GM18526 (cell line): ENCODE results near the gene C8G.

ENCODE experiments used
- POLR2A ChIP-seq: IDR thresholded peaks from 3 replicates; pipeline ENCODE4 v1.6.1; 2011; ENCODE audit not compliant: insufficient read length; ENCODE audit errors: extremely low read depth

C8G gene

DNA sequence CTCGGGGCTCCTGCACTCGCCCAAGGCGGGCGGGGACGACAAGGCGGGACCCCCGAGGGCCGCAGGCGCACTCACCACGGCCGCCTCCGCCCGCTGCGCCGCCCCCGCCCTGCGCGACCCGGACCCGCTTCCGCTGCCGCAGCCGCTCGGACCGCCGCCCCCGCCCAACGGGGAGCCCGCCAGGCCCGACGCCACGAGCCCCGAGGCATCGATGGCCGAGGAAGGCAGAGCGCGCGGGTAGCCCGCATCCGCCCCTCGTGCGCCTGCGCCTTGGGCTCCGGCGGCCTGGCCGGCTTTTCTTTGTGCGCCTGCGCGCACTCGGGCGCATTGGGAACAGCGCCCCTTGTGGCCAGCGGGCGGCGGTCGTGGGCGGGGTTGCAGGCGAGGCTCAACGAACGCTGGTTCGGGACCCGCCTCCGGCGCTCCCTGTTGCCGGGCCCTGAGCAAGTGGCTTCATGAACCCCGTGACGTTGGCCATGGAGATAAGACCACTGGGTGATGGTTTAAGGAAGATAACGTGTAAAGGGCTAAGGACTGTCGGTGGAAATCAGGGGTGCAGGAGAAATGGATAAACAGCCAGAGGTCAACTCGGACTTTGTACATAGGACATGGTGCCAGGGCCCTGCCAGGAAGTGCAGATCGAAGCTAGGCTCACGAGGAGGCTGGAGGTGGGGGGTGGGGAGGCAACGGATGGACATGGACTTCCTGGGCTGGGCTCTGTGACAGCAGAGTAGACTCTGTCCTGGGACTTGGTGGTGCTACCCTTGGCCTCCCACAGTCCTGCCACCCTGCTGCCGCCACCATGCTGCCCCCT, at the start of gene C8G, which contains the start of gene FBXW5:
C8G (plus strand) TSS at position 725 of the 814 bp plus-strand sequence; CDS start at position 803, 78 bp downstream.
FBXW5 (minus strand) TSS at position 220 of the 814 bp plus-strand sequence. CDS start 655 bp downstream, outside the sequence.
- peak; percentile 76 for TF ChIP-seq POLR2A

DNA sequence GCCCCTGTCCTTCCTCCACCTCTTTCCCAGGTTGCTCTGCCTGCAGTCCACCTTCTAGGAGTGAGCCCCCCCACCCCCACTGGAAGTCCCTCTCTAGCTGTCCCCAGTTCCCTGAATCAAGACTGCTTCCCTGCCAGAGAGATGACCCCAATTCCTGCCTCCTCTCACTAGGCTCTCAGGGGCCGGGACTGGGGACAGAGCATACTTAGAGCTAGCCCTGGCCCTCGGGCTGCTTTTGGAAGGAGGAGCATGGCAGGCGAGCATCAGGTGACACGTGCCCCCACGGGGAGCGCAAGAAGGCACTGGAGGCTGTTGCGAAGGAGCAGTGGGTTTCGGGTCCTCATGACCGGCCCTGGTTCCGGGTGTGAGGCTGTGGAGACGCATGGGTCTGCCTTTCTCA, 49.0 kb upstream of the C8G start:
- TF ChIP-seq POLR2A, result no peak

DNA sequence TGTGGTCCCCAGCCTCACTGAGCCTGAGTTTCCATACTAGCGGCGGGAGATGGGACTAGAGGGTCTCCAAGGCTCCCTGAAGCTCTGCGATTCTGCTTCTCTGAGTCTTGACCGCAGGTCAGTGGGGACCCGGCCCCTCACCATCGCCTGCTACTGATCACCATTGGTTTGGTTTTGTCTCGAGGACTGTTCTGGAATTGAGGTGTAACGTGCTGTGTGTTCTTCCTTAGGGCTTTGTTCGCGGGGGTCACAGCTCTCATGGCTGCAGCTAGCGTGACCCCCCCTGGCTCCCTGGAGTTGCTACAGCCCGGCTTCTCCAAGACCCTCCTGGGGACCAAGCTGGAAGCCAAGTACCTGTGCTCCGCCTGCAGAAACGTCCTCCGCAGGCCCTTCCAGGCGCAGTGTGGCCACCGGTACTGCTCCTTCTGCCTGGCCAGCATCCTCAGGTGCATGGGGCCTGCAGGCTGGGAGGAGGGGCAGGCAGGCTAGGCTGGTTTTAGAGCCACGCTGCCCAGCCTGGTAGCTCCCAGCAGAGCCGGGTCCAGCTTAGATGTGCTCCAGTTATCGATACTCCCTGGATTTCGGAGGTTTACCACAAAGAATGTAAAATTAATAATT, 46.5 kb upstream of the C8G start:
- no peak for TF ChIP-seq POLR2A

DNA sequence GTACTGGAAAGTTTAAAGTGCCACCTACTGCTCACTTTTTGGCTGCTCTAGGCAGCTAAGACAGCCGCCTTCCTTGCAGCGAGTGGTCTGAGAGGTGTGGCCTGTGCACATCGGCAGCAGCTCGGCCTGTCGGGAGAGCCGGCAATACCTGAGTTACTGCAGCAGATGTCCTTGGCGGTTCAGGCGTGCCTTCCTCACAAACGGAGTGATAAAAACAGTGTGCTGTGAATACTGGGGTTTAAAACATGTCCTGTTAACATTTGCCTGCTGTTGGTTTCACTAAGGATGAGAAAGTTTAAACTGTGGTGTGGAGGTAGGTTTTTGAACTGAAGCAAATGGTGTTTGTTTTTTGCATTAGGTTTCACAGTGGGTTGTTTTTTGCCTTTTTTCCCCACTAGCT, 45.8 kb upstream of the C8G start:
- TF ChIP-seq POLR2A, result no peak

DNA sequence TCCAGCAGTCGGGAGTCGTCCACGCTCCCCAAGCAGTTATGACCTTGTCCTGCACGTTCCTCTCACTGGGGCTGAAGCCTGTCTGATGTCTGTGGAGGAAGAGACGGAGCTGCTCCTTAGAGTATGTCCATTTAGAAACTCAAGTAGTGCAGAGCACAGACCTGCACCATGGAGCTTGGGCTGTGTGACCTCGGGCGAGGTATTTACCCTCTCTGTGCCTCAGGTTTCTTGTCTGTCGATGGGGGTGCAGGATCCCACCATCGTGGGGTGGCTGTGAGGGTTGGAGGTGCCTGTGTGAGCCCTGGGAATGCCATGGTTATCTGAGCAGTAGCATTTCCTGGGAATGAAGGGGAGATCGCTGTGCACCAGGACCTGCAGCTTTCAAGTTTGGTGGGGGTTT, 44.5 kb upstream of the C8G start:
- no peak for TF ChIP-seq POLR2A

DNA sequence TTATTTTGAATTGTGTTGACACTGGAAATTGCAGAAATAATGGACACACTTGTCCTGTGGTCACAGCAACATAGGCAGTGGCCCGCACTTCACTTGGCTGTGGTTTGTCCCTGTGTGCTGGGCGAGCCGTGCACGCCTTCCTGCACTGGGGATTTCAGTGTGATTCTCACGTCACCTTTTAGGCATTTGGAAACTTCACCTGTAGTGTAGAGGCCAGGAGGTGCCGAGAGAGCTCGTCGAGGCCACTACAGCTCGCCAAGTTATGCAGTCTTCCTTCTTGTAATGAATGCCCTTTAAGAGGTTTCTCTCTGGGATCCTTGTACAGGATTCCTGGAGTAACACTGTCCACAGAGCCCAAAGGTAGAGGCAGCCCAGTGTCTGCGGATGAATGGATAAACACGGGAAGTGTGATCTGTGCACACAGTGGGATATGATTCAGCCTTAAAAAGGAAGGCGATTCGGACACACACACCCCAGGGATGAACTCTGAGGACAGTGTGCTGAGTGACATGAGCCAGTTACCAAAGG, 44.0 kb upstream of the C8G start:
- no peak for TF ChIP-seq POLR2A

DNA sequence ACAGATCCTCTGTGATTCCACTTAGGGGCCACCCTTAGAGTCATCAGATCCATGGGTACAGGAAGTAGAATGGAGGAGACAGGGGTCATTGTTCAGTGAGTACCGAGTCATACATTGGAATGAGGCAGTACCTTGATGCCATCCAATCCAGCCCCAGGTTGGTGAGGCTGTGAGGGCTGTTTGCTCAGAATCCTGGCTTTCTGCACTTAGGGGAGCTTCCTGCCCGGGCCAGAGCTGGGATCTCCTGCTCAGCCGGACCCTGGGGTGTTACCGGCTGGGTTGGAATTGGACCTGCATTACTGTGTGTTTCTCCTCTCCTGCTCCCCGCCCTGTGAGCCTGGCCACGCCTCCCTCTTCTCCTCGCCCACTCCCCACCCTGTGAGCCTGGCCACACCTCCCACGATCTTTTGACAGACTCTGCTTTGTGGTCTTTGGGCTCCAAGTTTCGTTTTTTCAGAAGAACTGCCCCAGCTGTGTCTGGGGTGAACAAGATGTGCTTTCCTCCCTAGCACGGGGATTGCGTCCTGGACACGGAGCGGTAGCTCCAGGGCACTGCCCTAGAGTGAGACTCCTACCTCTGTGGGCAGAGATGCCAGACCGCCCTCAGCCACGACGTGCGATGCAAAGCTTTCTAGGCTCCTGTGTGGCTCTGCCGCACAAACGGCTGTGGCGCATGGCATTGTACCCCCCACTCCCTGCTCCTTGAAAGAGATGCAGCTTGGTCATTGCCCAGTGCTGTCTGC, 43.4 kb upstream of the C8G start:
- TF ChIP-seq POLR2A, result peak; percentile 61

DNA sequence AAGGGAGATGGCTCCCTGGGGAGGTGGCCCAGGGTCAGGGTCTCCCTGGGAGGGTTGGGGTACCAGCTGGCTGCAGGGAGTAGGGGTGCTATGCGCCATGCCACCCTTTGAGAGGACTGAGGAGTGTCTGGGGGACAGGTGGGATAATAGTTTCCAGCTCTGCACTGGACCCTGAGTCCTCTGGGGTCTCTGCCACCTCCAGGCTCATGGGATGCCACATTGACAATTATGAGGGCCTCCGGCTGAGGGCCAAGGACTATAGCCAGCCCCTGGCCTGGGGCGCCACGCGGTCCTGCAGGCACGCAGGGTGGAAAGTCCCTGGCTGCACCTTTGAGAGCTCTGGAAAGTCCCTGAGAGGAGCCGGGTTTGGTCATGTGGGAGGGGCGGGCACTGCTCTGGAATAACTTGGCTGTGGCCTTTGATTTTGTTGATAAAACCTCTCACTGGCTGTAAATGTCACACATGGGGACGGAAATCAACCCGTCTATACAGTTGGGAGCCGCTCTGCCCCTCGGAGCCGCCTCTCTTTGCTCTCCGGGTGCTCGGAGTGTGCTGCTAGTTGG, 42.7 kb upstream of the C8G start:
- TF ChIP-seq POLR2A, result peak; percentile 22

DNA sequence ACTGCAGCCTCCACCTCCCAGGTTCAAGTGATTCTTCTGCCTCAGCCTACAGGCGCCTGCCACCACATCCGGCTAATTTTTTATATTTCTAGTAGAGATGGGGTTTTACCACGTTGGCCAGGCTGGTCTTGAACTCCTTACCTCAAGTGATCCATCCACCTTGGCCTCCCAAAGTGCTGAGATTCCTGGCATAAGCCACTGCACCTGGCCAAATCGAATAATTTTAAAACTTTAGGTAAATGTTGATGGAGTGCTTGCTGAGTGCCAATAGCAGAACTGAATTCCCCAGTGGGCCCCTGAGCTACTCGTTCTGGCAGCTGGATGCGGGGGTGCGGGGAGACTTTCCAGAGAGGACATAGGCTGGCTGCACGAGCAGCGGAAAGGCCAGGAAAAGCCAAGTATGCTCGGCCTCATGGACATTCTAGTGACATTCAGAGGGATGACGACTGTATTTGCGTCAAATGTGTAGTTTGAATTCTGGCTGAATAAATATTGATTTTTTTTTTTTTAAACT, 41.9 kb upstream of the C8G start:
- TF ChIP-seq POLR2A, result no peak

DNA sequence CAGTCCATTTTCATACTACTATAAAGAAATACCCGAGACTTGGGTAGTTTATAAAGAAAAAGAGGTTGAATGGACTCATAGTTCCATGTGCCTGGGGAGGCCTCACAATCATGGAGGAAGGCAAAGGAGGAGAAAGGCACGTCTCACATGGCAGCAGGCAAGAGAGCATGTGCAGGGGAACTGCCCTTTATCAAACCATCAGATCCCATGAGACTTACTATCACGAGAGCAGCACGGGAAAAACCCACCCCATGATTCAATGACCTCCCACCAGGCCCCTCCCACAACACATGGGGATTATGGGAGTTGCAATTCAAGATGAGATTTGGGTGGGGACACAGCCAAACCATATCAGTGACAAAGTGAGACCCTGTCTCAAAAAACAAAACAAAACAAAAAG, 38.8 kb upstream of the C8G start:
- TF ChIP-seq POLR2A, result no peak

DNA sequence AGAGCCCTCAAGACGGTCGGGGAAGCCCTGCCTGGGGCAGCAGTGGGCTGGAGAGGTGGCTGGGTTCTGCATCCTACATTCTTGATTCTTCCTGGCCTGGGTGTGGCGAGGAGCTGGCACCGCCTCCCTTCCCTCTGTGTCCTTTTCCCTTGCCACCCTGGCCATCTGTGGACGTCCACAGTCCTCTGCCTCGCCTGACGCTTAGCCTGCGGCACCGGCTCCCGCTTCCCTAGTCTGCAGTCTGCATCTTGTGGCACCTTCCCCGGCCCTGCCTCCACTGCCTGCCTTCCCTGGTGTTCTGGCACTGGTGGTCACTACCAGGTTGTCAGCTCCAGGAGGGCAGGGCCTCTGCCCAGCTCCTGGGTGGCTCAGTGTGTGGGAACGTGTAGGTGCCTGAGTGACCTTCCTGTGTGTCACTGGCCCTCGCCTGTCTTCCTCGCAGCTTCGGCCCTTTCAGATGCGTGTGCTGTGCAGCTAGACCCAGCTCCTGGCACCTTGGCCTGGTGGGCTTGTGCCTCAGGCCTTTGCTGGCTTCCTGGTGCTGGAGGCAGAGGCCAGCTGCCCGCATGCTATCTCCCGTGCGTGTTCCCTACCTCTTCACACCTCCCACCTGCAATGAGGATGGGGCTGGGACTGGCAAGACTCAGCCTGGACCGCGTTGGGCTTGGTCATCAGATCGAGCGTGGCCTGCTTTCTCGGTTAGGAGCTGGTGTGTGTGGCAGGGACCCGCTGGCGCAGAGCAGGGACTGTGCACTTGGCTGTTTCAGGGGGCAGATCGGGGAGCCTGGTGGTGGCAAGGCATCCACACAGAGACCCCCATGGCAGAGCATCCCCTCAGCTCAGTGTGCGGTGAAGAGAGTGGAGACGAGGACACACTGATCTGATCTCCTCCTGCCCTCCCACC, 37.8 kb upstream of the C8G start:
- TF ChIP-seq POLR2A, result no peak

DNA sequence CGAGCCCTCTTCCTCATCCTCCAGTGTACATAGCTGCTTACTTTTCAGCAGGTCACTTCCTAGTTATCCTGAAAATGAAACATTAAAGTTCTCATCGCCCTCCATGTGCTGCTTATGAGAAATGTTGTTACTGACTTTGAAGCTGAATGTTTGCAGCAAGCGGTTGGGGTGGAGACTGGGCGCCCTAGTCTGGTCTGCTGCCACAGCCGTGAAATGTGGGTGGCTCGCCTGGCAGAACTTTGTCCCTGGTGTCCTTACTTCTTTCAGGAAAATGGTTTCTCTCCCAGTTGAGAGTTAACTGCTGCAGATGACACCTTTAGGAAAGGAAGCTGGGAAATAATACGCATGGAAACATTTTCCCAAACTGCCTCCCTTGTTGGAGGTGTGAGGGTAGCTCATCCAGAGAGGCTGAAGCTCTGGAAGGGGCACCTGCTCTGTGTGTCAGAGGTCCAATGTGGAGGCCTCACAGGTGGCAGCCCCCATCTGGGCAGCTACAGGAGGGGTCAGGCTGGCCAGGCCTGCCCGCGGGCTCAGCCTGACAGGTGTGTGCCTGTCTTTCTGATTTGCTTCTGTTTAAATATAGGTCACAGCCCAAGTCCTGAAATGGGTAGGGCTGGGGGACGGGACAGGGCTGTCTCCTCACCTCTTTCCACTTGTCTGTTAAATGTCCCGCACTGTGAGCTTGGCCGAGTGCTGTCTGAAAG, 34.7 kb upstream of the C8G start:
- no peak for TF ChIP-seq POLR2A

DNA sequence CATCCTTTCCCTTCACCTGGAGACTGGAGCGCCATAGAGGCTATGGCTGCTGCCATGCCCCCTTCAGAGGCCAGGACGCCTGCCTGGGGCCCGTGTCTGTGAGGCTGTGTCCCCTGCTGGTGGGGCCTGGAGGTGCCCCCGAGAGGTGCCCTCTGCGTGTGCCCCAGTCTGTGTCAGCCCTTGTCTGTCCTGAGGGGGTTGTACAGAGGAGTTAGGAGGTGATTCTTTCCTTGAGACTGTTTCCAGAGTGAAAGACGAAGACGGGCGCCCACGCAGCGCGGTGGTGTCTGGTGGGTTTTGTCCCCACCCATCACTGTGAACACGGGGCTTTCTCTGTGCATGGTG, 34.2 kb upstream of the C8G start:
- no peak for TF ChIP-seq POLR2A
